Transverse colon (tissue), 4 donors: ENCODE data around the gene VTI1A.

ENCODE experiments used
- EP300 ChIP-seq: sonication (generic); formaldehyde crosslinking; IDR thresholded peaks from one replicate; pipeline ENCODE4 v1.6.1; 2017; ENCODE audit warnings: antibody characterized with exemption, low read depth
- POLR2A ChIP-seq: fragments of 450-650 bp; IDR thresholded peaks from one replicate; pipeline ENCODE4 v1.6.1; 2016; ENCODE audit warnings: antibody characterized with exemption, mild to moderate bottlenecking, moderate library complexity
- POLR2AphosphoS5 ChIP-seq, 3 donors: sonication (generic); formaldehyde crosslinking; IDR thresholded peaks; one replicate each; pipeline ENCODE4 v1.6.1; 2016; ENCODE audit warnings: antibody characterized with exemption in 3 of 3
- TF ChIP-seq, protein P1 (sequence below), 5 experiments: fragments of 200-600 bp in 3 of 5; fragments of 450-650 bp in 2 of 5; sonication (generic) in 3 of 5; IDR thresholded peaks; 1 replicate in 2 of 5; 2 replicates in 3 of 5; pipeline ENCODE4 v1.5.1; 2016 to 2017; ENCODE audit warnings: antibody characterized with exemption in 5 of 5, inconsistent platforms in 3 of 5, mild to moderate bottlenecking in 2 of 5, moderate library complexity in 1 of 5

DNA sequence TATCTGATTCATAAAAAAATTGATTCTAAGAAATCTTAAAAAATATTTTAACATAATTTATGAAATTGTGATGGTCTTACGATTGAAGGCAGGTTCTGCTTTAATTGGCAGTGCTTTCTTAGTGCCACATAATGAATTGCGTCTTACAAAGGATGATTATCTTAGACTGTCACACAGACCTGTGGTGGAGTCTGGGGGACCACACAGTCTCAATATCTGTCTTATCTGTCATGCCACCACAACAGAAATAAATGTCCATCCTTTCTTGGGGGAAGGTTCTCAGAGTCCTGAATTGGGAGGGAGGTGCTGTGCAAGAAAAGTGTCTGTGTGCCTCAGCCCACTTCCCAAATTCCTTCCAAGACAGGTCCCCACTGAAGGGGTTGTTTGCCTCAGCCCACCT lies 34.3 kb upstream of the VTI1A start:
- TF ChIP-seq, protein P1, sequence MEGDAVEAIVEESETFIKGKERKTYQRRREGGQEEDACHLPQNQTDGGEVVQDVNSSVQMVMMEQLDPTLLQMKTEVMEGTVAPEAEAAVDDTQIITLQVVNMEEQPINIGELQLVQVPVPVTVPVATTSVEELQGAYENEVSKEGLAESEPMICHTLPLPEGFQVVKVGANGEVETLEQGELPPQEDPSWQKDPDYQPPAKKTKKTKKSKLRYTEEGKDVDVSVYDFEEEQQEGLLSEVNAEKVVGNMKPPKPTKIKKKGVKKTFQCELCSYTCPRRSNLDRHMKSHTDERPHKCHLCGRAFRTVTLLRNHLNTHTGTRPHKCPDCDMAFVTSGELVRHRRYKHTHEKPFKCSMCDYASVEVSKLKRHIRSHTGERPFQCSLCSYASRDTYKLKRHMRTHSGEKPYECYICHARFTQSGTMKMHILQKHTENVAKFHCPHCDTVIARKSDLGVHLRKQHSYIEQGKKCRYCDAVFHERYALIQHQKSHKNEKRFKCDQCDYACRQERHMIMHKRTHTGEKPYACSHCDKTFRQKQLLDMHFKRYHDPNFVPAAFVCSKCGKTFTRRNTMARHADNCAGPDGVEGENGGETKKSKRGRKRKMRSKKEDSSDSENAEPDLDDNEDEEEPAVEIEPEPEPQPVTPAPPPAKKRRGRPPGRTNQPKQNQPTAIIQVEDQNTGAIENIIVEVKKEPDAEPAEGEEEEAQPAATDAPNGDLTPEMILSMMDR (IDR thresholded peaks at IDR 0.05): no peak
- TF ChIP-seq POLR2A: no peak
- no peak for TF ChIP-seq POLR2AphosphoS5 (IDR thresholded peaks at IDR 0.05)
- TF ChIP-seq EP300: no peak
